Activated CD4-positive, alpha-beta T cell treated with anti-CD3 and anti-CD28 coated beads for 24 hours (primary cell): ENCODE measurements around the gene NDUFB1.
A peak's percentile ranks its signal among the peaks of the same experiment; 100 is the strongest.

Experiments
- DNase-seq, 2 donors: peaks; one replicate each; pipeline ENCODE4 v3.0.0-alpha.2; 2020; ENCODE audit warnings: low read depth in 2 of 2

NDUFB1 gene

DNA sequence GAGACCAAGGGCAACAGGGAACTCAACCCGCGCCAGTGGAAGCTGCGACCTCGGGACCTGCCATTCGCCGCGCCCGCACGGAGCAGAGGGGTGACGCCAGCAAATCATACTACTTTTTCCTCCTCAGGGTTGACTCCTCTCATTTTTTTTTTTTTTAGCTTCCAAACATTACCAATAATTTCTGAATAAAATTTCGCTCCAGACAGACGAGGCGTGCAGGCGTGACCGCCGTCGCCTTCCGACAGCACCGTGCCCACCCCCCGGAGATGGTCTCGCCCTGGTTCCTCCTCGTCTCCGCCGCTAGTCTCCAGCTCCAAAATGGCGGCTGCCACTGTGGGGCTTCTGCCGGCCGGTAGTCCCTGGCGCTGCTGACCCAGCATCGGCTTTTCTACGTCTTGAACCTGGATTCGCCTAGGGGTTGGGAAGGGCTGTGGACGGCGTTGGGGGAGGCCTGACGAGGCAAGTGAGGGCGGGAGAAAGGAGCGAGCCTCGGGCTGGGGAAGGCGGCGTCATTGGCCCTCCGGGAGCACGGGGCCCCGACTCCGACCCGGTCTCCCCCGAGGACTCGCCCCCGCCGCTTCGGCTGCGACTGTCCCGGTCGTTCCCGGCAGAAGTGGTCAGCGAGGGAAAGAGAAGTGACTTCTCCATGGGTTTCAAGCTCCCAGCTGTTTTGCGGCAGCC, at the start of gene NDUFB1, which contains the start of gene CPSF2:
Gene NDUFB1, minus strand, starts transcription at position 37 of the 681 bp plus-strand sequence. CDS start 4,069 bp downstream, outside the sequence.
Gene CPSF2, plus strand, starts transcription at position 300 of the 681 bp plus-strand sequence. CDS start 9,016 bp downstream, outside the sequence.
- peak; percentile 76 to 81 for DNase-seq

DNA sequence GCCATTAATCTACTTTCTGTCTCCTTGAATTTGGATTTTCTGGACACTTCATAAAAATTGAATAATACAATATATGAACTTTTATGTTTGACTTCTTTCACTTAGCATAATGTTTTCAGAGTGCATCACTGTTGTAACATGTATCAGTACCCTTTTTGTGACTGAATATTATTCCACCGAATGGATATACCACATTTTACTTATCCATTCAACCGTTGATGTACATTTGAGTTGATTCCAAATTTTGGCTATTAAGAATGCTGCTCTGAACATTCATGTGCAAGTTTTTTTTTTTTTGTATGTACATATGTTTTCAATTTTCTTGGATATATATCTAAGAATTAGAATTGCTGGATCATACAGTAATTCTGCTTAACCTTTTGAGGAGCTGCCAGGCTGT, 43.5 kb upstream of the NDUFB1 start:
- no peak for DNase-seq

DNA sequence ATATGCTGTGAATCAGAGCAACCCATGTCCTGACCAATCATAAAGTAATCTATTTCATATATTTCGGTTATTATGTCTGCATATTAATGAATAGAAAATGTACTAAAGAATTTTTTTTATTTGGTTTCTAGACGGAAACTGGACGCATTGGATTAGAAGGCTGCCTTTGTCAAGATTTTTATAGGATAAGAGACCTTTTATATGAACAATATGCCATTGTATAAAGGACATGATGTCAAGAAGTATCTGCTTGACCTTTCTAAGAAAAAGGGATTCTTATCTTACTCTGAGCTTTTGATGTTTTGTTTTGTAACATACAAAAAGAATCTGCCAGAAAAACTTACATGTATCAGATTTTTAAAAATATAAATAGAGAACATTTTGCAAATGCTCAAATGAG, 40.0 kb upstream of the NDUFB1 start:
- no peak for DNase-seq

DNA sequence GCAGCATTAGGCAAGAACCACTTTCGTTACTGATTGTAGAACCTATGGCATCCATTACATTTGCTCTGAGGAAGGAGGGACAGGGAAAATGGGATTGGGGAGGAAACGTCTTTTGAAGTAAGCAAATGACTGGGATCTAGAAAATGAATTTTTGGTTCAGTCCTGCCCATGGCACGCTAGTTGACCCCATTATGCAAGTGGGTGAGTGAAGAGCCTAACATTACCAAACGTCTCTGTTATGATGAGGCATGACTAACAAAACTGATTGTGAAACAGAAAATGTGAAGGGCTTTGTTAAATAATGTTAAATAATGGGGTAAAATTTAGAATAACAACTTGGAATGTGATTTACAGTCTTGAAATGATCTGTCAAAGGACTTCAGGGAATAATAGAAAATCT, 39.1 kb upstream of the NDUFB1 start:
- no peak for DNase-seq

DNA sequence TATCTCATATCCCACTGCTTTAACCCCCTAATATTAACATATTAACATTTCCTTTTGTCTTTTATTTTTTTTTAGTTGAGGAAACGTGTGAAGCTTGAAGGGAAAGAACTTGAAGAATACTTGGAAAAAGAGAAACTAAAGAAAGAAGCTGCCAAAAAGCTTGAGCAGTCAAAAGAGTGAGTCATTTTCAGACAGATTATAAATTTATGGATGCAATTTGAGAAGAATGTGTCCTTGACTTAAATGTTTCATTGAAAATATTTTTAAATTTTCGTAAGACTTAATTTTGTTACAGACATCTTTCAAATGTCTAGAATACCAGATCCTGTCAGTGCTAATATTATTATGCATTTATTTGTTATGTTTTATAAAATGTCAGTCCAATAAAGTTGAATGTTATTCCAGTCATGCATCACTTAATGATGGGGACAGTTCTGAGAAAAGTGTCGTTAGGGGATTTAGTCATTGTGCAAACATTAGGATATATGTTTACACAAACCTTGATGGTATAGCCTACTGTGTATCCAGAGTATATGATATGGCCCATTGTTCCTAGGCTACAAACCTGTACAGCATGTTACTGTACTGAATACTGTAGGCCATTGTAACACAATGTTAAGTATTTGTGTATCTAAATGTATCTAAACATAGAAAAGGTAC, 32.9 kb upstream of the NDUFB1 start:
- no peak for DNase-seq

DNA sequence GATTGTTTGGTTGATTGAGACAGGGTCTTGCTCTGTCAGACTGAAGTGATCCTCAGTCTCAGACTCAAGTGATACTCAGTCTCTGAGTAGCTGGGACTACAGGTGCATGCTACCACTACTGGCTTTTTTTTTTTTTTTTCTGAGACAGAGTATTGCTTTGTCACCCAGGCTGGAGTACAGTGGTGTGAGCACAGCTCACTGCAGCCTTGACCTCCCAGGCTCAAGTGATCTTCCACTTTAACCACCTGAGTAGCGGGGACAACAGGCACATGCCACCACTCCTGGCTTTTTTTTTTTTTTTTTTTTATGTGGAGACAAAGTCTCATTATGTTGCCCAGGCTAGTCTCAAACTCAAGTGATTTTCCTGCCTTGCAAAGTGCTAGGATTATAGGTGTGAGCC, 32.1 kb upstream of the NDUFB1 start:
- no peak for DNase-seq

DNA sequence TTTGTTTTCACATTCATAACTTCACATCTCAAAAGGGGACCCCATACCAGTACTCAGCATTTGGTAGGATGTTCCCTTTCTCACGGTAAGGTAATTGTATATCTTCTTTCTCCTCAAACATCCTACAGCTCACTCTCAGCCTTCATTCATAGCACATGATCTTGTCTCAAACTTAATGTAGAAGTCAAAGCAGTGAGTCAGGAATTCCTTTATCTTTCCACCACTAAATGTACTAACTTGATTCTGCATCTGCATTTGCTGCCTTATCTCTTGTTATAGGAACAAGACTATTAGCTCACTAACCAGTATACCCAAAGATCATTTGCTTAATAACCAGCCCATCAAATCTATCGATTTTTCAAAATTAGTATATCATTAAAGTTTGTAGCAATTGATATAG, 23.2 kb upstream of the NDUFB1 start:
- DNase-seq: no peak

DNA sequence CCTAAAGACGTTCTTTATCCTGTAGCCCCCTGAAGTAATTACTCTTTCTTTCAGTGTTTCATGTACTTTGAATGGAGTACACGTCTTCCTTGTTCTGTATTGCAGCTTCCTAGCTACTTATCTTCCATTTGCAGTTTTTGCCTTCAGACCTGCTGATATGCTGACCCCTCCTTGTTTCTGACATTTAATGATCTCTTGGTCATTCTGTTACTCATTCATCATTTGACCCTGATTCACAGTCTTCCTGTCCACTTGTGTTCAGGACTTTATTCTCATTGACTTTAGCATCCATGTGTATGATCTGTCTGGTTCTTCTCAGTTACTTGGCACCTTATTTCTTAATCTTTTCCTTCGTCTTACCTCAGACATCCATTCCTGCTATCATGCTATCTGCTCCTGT, 22.5 kb upstream of the NDUFB1 start:
- DNase-seq: no peak

DNA sequence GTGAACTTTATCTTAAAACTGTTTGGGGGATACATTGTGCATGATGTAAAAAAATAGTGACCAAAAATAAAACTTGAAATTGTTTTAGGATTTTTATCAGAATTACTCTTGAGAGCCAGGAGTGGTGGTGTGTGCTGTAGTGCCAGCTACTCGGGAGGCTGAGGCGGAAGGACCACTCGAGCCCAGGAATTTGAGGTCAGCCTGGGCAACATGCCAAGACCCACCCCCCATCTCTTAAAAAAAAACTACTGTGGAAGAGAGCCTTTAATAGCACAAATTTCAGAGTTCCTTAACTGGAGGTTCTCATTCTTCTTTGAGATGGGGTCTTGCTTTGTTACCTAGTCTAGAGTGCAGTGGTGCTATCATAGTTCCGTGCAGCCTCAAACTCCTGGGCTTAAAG, 21.8 kb upstream of the NDUFB1 start:
- DNase-seq: no peak

DNA sequence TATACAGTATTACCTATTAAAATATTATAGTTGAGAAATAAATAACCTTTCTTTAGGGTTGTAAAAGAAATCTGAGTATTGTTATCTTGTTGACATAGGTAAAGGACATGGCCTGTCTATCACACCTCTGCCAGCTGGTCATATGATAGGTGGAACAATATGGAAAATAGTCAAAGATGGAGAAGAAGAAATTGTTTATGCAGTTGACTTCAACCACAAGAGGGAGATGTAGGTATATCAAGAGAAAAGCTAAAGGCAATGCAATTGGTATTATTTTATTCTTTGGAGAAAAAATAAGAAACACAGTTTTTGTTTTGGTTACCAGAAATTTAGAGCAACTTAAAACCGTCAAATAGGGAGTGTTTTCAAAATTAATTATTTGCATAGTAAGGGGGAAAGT, 13.8 kb upstream of the NDUFB1 start:
- DNase-seq: no peak

DNA sequence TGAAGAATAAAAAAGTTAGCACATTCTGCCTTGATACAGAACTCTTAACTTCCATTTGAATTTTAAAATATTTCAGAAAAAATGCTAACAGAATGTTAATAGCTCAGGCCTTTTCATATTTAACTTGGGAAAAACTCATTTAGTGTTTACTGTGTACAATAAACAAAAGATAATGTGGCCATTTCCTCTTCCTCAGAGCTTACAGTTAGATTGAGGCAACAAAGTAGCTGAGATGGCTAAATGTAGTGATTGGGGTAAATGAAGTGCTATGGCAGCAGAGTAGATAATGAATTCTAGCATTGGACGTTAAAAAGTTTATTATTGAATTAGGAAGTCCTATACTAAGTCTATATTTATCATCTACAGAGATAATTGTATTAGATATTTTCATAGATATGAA, 12.9 kb upstream of the NDUFB1 start:
- no peak for DNase-seq

DNA sequence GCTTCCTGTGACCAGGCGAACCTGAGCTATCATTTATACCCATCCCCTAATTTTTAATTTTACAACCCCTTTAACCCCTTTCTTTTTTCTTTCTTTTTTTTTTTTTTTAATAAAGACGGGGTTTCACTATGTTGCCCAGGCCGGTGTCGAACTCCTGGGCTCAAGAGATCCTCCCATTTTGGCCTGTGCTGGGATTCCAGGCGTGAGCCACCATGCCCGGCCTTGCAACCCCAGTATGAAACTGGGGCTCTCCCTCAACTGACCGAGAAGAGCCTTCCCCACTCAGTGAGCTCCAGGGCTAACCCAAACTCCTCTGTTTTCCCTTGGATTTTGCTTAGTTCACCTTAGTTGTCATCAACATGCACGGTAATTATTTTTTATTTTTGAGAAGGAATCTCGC, 1.3 kb upstream of the NDUFB1 start:
- no peak for DNase-seq

DNA sequence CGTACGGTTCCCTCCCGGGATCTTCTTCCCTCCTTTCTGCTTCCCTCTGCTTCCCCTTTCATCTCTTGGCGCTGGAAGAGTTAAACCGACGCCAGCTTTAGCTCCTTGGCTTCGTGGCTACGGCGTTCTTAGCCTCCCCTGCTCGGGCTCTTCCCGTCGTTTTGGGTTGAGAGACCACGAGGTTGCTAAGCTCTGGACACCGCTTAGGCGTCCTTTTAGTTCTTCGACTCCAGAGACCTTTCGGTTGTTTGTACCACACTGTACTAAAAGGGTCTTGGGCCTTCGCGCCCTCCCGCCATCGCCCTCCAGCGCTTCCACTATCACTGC, 808 bp upstream of the NDUFB1 start:
- DNase-seq: no peak

DNA sequence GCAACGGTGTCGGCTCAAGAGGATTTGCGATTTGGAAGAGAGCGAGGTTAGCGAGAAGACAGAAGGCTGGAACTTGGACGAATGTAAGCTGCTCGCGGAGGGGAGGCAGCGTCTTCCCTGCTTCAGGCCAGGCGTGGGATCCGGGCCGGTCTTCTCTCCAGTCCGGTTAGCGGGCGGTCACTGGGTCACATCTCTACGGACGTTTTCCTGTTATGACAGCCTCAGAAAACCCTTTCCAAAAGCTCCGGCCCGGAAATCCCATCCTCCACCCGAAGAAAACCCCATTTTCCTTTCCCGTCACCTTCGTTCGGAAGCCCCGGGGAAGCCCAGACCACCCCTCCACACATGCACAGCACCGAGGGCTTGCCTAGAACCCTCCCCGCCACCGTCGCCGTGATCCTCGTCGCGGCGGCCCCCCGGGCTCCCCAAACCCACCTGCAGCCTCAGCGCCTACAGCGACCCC, 268 bp downstream of the NDUFB1 start:
- DNase-seq: no peak

DNA sequence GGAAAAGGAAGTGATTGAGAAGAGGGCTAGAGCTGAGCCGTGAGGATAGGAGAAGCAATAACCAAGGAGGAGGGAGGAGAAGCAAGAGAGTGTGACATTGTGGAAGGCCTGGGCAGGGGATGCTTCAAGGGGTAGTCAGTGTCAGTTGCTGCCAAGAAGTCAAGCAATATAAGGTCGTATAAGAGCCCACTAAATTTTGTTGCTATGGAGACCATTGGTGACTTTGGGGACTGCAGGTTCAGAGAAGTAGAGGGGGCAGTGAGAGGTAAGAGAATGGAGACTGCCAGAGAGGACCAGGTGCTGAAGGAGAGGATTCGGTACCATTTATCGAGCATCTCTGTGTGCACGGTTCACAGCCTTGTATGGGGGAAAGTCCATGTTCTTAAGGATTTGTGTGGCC, 12.0 kb downstream of the NDUFB1 start:
- no peak for DNase-seq

DNA sequence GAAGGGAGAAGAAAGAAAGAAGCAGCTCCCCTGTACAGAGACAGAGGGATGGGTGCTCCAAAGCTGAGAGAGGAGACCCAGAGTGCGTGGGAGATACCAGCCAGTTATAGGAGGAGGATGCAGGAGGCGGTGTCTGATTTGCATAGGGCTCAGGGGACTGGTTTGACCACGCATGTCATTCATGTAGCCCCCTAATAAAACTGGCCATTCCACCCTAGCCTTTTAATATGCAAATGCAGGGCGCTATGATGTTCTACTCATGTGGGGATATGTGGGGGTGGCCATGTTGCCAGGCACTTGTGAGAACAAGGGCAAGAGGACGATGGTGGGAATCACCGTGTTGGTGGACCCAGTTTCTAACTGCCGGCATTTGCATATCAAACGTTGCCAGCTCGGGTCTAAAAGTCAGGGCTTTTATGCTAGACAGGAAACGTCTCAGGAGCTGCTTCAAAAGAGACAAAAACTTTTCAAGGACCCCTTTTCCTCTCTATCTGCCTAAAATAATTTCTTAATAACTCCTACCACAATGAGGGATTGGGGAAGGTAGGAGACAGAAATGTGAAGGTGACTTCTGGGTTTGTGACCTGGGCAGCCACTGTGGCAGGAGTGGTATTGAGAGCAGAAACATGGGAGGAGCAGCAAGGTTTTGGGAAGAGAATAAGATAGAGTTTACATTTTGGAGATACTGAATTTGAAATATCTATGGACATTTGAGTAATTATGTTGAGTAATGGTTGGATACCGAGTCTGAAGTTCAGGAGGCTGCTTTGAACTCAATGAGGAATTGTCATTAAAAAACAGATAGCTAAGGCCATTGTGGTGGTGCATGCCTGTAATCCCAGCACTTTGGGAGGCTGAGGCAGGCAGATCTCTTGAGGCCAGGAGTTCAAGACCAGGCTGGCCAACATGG, 12.9 kb downstream of the NDUFB1 start:
- no peak for DNase-seq

DNA sequence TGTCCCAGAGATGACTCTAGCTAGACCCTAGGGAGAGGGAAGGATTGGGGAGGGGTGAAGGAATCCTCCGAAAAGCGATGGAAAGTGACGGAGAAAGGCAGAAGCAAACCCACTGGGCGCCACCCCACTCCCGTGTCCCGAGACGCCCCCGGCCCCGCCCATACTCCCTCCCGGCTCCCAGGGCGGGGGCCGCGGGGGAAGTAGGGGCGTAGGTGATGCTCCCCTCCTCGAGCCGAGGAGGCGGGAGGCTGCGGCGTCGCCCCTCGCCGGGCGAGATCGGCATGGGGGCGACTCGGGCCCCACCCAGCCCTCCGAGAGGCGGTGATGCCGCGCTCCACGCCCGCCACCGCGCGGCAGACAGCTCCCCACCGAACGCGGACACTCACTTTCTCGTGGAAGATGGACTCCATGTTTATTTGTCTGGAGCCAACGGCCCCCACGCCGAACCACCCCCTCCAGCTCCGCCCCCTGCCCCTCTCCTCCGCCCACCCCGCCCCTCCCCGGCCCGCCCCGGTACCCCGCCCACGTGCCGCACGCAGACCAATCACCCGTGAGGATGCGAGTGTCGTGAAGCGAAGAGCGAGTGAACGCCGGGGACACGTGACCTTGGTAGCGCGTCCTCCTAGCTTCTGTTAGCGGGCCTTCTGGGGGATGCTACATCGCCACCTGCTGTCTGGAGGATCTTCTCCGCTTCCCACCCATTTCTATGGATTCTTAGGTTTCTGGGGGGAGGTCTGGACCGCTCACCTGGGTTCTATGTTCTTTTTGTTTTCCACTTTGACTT, 15.2 kb downstream of the NDUFB1 start, which contains the start of gene ATXN3:
Gene ATXN3, minus strand, starts transcription at position 440 of the 784 bp plus-strand sequence. Its CDS starts 30 bp downstream, at position 410.
- peak; percentile 90 to 95 for DNase-seq

DNA sequence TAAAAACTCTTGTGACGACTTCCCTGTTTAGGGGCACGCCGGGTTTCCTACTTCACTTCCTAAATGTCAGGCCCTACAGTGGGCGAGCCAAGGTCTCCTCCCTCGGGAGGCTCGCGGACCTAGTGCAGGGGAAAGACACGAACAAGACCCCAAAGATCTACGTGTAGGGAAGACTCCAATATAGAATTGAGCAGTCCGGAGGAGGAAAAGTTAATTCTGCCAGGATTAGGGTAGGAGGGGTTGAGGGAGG, 15.7 kb downstream of the NDUFB1 start:
- DNase-seq: no peak

DNA sequence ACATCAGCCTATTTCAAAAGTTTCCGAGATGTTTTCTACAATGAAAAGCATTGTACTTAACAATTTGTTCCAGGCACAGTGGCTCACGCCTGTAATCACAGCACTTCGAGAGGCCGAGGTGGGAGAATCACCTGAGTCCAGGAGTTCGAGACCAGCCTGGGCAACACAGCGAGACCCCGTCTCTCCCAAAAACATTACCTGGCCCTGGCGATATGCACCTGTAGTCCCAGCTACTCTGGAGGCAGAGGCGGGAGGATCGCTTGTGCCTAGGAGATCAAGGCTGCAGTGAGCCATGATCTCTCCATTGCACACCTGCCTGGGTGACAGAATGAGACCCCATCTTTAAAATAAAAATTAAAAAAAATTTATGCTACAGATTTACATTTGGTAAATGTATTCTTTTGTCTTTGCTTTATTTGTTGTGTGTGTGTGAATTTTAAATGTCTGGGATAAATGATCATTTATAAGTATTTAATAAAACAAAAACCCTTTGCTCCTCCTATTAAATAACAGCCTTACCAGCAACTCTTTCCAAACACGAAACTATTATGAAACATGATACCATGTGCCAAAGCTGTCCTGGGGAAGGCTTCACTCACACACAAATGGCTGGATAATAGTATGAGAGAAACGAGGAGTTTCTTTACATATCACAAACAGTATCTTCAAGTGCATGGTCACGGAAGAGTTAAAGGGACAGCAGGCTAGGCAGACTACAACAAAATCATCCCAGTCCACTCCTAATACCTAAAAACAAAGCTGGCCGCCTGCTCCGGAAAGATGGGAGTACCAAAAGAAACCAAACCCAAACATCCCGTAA, 16.2 kb downstream of the NDUFB1 start:
- no peak for DNase-seq

DNA sequence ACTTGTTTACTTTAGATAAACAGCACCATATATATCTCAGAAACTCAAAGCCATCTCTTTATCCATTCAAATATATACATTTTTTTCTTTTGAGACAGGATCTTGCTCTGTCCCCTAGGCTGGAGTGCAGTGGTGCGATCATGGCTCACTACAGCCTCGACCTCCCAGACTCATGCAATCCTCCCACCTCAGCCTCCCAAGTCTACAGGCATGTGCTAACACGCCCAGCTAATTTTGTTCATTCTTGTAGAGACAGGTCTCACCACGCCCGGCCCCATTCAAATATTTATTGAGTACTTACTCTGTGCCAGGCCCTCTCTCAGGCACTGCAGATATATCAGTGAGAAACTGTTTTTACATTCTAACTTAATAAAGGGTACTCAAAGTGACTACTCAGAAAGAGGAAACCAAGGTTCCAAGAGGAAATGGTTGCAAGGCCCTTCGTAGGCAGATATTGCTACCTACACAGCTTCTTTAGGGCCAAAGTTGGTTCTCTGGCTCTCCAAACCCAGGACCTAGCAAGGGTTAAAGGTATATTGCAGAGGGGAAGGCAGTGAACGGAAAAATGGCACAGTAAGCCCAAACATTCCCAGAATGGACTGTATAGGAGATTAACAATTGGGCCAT, 18.0 kb downstream of the NDUFB1 start:
- no peak for DNase-seq

DNA sequence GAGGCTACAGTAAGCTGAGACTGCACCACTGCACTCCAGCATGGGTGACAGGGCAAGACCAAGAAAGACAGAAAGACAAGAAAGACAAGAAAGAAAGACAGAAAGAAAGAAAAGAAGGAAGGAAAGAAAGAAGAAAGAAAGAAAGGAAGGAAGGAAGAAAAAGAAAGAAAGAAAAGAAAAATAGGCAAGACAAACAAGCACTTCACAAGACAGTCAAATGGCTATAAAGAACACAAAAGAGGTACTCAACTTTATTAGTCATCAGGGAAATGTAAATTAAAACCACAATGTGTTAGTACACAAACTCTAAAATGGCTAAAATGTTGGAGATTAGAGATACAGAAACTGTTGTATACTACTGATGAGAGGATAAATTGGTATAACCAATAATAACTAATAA, 21.7 kb downstream of the NDUFB1 start:
- no peak for DNase-seq
